ENCODE results near the gene TMEM123.

DNA sequence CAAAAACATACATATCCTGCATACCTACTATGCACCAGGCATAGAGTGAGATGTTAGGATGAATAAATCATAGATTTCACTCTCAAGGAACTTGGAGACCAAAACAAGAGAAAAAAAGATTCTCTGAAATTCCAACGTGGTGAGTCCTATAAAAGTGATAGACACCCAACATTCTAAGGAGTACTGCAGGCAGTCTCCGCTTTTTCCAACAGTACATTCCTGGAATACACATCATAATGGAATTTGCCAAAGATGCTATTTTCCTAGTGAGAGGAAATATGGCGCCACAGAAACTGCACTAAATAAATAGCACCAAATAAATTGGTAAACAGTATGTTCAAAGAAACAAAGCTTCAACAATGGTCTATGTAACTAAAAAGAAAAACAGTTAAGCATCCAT is 6.0 kb downstream of the TMEM123 start:
- TF ChIP-seq POLR2AphosphoS5 (IDR thresholded peaks at IDR 0.05; ENCODE audit: low read depth, low read length) (no peak), TAF1 (IDR thresholded peaks at IDR 0.05; ENCODE audit: borderline replicate concordance, insufficient read depth, low read length) (no peak)
- TF ChIP-seq, protein P1, sequence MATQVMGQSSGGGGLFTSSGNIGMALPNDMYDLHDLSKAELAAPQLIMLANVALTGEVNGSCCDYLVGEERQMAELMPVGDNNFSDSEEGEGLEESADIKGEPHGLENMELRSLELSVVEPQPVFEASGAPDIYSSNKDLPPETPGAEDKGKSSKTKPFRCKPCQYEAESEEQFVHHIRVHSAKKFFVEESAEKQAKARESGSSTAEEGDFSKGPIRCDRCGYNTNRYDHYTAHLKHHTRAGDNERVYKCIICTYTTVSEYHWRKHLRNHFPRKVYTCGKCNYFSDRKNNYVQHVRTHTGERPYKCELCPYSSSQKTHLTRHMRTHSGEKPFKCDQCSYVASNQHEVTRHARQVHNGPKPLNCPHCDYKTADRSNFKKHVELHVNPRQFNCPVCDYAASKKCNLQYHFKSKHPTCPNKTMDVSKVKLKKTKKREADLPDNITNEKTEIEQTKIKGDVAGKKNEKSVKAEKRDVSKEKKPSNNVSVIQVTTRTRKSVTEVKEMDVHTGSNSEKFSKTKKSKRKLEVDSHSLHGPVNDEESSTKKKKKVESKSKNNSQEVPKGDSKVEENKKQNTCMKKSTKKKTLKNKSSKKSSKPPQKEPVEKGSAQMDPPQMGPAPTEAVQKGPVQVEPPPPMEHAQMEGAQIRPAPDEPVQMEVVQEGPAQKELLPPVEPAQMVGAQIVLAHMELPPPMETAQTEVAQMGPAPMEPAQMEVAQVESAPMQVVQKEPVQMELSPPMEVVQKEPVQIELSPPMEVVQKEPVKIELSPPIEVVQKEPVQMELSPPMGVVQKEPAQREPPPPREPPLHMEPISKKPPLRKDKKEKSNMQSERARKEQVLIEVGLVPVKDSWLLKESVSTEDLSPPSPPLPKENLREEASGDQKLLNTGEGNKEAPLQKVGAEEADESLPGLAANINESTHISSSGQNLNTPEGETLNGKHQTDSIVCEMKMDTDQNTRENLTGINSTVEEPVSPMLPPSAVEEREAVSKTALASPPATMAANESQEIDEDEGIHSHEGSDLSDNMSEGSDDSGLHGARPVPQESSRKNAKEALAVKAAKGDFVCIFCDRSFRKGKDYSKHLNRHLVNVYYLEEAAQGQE (IDR thresholded peaks at IDR 0.05; ENCODE audit: insufficient read depth in 1 of 2, low read depth in 2 of 2, low read length in 2 of 2) = no peak
